CD4-positive, alpha-beta T cell treated with Interleukin-4 for 4 hours (primary cell): ENCODE data around the gene PARD3B.

ENCODE experiments used
- DNase-seq: peaks from one replicate; pipeline ENCODE4 v3.0.0-alpha.2; 2020

The PARD3B gene

GRCh38 chr2:205441524-205441923, 896.2 kb downstream of the PARD3B start:
- no peak for DNase-seq

- DNase-seq = no peak
Measured at GRCh38 chr2:205448189-205448588, 902.9 kb downstream of the PARD3B start.

- no peak for DNase-seq
Measured at GRCh38 chr2:205451901-205452512, 906.7 kb downstream of the PARD3B start.

GRCh38 chr2:205453202-205453601, 907.9 kb downstream of the PARD3B start:
- no peak for DNase-seq

GRCh38 chr2:205456682-205457081, 911.4 kb downstream of the PARD3B start:
- DNase-seq = no peak

GRCh38 chr2:205460217-205460616, 914.9 kb downstream of the PARD3B start:
- no peak for DNase-seq

GRCh38 chr2:205461169-205461568, 915.9 kb downstream of the PARD3B start:
- DNase-seq = no peak

GRCh38 chr2:205461678-205462665, 916.7 kb downstream of the PARD3B start:
- no peak for DNase-seq

- no peak for DNase-seq
Measured at GRCh38 chr2:205462681-205463345, 917.5 kb downstream of the PARD3B start.

GRCh38 chr2:205463466-205464025, 918.3 kb downstream of the PARD3B start:
- no peak for DNase-seq

GRCh38 chr2:205464681-205465080, 919.4 kb downstream of the PARD3B start:
- DNase-seq = no peak

- DNase-seq = no peak
Measured at GRCh38 chr2:205465791-205466190, 920.5 kb downstream of the PARD3B start.

- DNase-seq = no peak
Measured at GRCh38 chr2:205471776-205472175, 926.5 kb downstream of the PARD3B start.

- no peak for DNase-seq
Measured at GRCh38 chr2:205473791-205474190, 928.5 kb downstream of the PARD3B start.

GRCh38 chr2:205474741-205475415, 929.6 kb downstream of the PARD3B start:
- DNase-seq = no peak

GRCh38 chr2:205475416-205475768, 930.1 kb downstream of the PARD3B start:
- DNase-seq = no peak

GRCh38 chr2:205477016-205477705, 931.9 kb downstream of the PARD3B start:
- no peak for DNase-seq

GRCh38 chr2:205481861-205482260, 936.6 kb downstream of the PARD3B start:
- no peak for DNase-seq

- DNase-seq = no peak
Measured at GRCh38 chr2:205482399-205483081, 937.3 kb downstream of the PARD3B start.

- no peak for DNase-seq
Measured at GRCh38 chr2:205483095-205483494, 937.8 kb downstream of the PARD3B start.

- DNase-seq = no peak
Measured at GRCh38 chr2:205484215-205484614, 938.9 kb downstream of the PARD3B start.

GRCh38 chr2:205484764-205485163, 939.5 kb downstream of the PARD3B start:
- no peak for DNase-seq
